ENCODE data around the gene NHEJ1.

The NHEJ1 gene

DNA sequence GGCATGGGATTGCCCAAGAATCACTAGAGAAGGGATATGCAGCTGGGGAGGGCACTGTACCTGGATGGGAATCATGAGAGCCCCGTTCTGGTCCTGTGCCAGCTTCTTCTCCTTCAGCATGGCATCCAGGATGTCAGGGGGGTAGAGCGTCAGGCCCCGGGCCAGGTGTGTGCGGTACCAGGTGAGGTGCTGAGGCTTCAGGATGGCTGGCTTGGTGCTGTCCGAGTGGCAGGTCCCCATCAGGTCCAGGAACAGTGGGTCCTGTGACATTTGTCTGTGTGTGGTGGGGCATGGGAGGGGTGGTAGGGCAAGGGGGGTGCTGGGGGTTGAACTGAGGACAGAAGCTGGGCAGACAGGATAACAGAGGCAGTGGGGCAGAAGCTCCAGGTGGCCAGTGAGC lies 132.5 kb downstream of the NHEJ1 start:
- TF ChIP-seq, protein P1, sequence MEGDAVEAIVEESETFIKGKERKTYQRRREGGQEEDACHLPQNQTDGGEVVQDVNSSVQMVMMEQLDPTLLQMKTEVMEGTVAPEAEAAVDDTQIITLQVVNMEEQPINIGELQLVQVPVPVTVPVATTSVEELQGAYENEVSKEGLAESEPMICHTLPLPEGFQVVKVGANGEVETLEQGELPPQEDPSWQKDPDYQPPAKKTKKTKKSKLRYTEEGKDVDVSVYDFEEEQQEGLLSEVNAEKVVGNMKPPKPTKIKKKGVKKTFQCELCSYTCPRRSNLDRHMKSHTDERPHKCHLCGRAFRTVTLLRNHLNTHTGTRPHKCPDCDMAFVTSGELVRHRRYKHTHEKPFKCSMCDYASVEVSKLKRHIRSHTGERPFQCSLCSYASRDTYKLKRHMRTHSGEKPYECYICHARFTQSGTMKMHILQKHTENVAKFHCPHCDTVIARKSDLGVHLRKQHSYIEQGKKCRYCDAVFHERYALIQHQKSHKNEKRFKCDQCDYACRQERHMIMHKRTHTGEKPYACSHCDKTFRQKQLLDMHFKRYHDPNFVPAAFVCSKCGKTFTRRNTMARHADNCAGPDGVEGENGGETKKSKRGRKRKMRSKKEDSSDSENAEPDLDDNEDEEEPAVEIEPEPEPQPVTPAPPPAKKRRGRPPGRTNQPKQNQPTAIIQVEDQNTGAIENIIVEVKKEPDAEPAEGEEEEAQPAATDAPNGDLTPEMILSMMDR (conservative IDR thresholded peaks at IDR 0.05): no peak
- H3K27ac ChIP-seq: no peak overlapping the region

DNA sequence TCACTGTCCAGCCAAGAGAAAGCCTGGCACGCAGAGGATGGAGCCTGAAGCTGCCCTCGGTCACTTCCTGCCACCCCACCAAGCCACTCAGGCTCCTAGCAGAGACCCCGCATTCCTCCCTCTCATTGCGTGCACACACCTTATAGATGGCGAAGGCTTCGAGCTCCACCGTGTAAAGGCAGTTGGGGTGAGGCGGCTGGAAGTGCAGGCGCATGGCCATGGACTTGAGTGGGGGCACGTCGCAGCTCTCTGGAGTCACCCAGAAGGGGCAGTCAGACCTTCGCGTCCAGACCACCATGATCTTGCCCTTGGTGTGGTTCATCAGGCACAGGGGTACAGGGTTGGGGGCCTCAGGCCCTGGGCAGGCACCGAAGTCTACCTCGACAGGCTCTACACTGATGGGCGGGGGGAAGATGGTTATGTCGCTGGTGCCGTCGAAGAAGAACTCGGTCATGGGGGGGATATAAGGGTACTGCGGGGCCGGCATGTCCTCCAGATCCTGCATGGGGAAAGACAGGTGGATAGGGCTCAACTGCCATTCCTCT lies 133.0 kb downstream of the NHEJ1 start:
- H3K27ac ChIP-seq: no peak overlapping the region
- TF ChIP-seq, protein P1 (conservative IDR thresholded peaks at IDR 0.05): no peak

DNA sequence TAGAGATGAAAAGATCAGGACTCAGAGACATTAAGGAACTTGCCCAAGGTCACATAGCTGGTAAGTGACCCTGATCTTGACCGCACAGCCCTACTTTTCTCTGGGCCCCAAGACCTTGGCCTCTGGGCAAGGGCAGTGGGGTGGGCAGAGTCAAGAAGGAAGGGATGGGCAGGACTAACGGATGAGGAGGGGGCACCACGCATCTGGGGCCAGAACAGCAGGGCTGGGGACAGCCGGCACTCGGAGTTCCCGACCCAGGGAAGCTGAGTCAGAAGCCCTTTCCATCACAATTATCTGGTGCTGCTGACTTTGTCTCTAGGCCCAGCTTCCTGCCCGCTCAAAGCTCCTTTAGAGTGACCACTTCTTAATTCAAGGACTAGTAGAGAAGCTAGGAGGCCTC lies 133.7 kb downstream of the NHEJ1 start:
- TF ChIP-seq, protein P1 (conservative IDR thresholded peaks at IDR 0.05): no peak
- no peak overlapping the region for H3K27ac ChIP-seq

DNA sequence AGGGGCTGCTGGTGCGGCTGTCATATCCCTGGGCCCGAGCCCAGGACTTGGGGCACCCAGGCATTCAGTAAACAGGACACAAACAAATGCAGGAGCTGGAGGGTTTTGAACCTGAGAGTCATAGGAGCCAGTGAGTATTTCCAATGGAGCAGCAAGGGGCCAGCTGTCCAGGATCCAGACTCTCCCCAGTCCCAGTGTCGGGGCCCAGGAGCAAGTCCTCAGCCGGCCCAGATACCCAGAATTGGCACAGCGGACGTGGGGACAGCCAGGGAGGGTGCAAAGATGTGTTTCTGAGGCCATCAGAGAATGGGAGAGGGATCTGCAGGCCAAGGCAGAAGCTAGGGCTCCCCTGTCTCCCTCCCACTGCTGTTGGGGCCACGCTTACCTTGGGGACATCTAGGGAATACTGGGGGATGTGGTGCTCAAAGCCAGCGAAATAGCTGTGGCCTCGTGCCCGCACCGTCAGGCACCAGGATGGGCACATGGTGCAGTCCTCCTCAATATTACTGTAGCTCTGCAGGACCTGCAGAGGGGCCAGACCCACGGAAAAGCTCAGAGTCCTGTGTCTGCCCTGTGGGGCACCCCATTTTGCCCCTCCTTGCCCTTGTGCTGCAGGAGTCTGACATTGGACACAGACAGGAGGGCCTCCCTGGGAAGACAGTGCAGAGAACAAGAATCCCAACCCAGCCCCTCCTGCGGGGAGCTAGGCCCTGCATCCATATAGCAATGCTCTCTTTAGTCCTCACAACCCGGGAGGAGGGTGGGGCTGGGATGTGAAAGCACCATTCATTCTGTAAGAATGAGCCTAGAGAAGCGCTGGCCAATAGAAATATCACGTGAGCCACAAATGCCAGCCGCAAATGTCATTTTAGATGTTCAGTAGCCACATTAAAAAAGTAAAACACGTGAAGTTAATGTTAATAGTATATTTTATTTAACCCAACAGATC lies 134.7 kb downstream of the NHEJ1 start:
- TF ChIP-seq, protein P1 (conservative IDR thresholded peaks at IDR 0.05): no peak

More for the DNA sequence above, 134.7 kb downstream of the NHEJ1 start:
- no peak overlapping the region for H3K27ac ChIP-seq
